GM04504 (cell line): Measurements from ENCODE around the gene FBXO48.

ENCODE experiments used
- DNase-seq: peaks from one replicate; pipeline ENCODE4 v3.0.0-alpha.2; 2012; ENCODE audit warnings: low read depth

FBXO48 gene

GRCh38 chr2:68435615-68436014 is 31.5 kb downstream of the FBXO48 start:
- no peak for DNase-seq

GRCh38 chr2:68434981-68435380 is 32.1 kb downstream of the FBXO48 start:
- DNase-seq, result no peak

- no peak for DNase-seq
These were observed 34.1 kb downstream of the FBXO48 start for GRCh38 chr2:68432696-68433658.

- DNase-seq, result no peak
These were observed 35.6 kb downstream of the FBXO48 start for GRCh38 chr2:68431316-68431972.

GRCh38 chr2:68429311-68429826 is 37.7 kb downstream of the FBXO48 start:
- DNase-seq, result no peak

- DNase-seq, result no peak
These were observed 38.3 kb downstream of the FBXO48 start for GRCh38 chr2:68428746-68429145.

- no peak for DNase-seq
These were observed 39.0 kb downstream of the FBXO48 start for GRCh38 chr2:68428126-68428525.

GRCh38 chr2:68426848-68427579 is 40.1 kb downstream of the FBXO48 start:
- DNase-seq, result no peak

GRCh38 chr2:68426446-68426845 is 40.6 kb downstream of the FBXO48 start:
- DNase-seq, result no peak

GRCh38 chr2:68425503-68425902 is 41.6 kb downstream of the FBXO48 start:
- no peak for DNase-seq

GRCh38 chr2:68423966-68424650 is 43.0 kb downstream of the FBXO48 start:
- DNase-seq, result no peak

- DNase-seq, result no peak
These were observed 46.7 kb downstream of the FBXO48 start for GRCh38 chr2:68420254-68420910.

- no peak for DNase-seq
These were observed 48.2 kb downstream of the FBXO48 start for GRCh38 chr2:68418855-68419254.

- DNase-seq, result no peak
These were observed 48.7 kb downstream of the FBXO48 start for GRCh38 chr2:68418419-68418818.

- DNase-seq, result no peak
These were observed 49.2 kb downstream of the FBXO48 start for GRCh38 chr2:68417926-68418325.

GRCh38 chr2:68416081-68416675 is 50.9 kb downstream of the FBXO48 start:
- no peak for DNase-seq

- no peak for DNase-seq
These were observed 51.6 kb downstream of the FBXO48 start for GRCh38 chr2:68415521-68415920.

GRCh38 chr2:68414876-68415275 is 52.2 kb downstream of the FBXO48 start:
- DNase-seq, result no peak

GRCh38 chr2:68414452-68414851 is 52.6 kb downstream of the FBXO48 start:
- DNase-seq, result no peak

GRCh38 chr2:68413466-68413865 is 53.6 kb downstream of the FBXO48 start:
- DNase-seq, result no peak
